Endothelial cell of umbilical vein (primary cell): Measurements from ENCODE around the gene EXOC6B. TPM values are rescaled to one million over a fixed set of nuclear protein-coding genes. Genes with fewer than 3 reads are reported as not detected.

Experiments used
- BruUV-seq: library from RNA; stranded (reverse); fragments of 400-500 nt; replicated peaks from 2 replicates; lab custom pipeline; 2021; lab: Mats Ljungman, UMichigan
- CTCF ChIA-PET: fragments of 300-600, 350-600 bp; sonication (Branson Sonifier 250); formaldehyde crosslinking; loops from one replicate; lab custom pipeline; 2021; ENCODE audit warnings: antibody characterized with exemption, inconsistent platforms; lab: Charles Lee
- POLR2A ChIA-PET: fragments of 300-600, 350-600 bp; sonication (Branson Sonifier 250); formaldehyde crosslinking; loops from one replicate; lab custom pipeline; 2021; ENCODE audit warnings: antibody characterized with exemption, inconsistent platforms; lab: Charles Lee
- DNase-seq: peaks from one replicate; pipeline ENCODE4 v3.0.0-alpha.2; 2011; ENCODE audit warnings: low read depth, low spot score
- FAIRE-seq: peaks from 2 replicates; lab custom pipeline; 2011; peaks lifted over from hg19 to GRCh38; lab: Jason Lieb, UNC
- H2AFZ ChIP-seq: 2 replicates; pipeline ENCODE4 v1.6.0; 2012; ENCODE audit warnings: low read depth, low read length, control low read depth, inconsistent platforms
- H3K27ac ChIP-seq: 2 replicates; pipeline ENCODE4 v1.5.1; 2011; ENCODE audit warnings: low read depth, mild to moderate bottlenecking, control low read depth, low read length, moderate library complexity; ENCODE audit not compliant: insufficient read depth
- H3K27me3 ChIP-seq, 2 experiments: 2 replicates each; pipeline versions ENCODE4 v1.6.0 to v1.6.1; 2011; ENCODE audit warnings: low read length in 2 of 2, mixed read lengths in 1 of 2; ENCODE audit not compliant: control insufficient read depth in 2 of 2, insufficient read depth in 2 of 2
- H3K36me3 ChIP-seq, 2 experiments: 2 replicates in 1 of 2; 3 replicates in 1 of 2; pipeline ENCODE4 v1.5.1; 2011; ENCODE audit warnings: low read length in 2 of 2, mild to moderate bottlenecking in 1 of 2, moderate library complexity in 1 of 2; ENCODE audit not compliant: control insufficient read depth in 2 of 2, insufficient read depth in 2 of 2; ENCODE audit errors: extremely low read depth in 1 of 2
- H3K4me1 ChIP-seq: 3 replicates; pipeline ENCODE4 v1.5.1; 2011; ENCODE audit warnings: mild to moderate bottlenecking, low read length; ENCODE audit not compliant: control insufficient read depth, insufficient read depth; ENCODE audit errors: extremely low read depth
- H3K4me2 ChIP-seq: 2 replicates; pipeline ENCODE4 v1.6.1; 2011; ENCODE audit warnings: low read length, control low read depth, mixed read lengths; ENCODE audit not compliant: insufficient read depth
- H3K4me3 ChIP-seq, 3 experiments: fragments of 200-600 bp in 1 of 3; sonication (generic), shearing (Covaris generic) in 1 of 3; replicated peaks in 1 of 3; 2 replicates each; pipeline ENCODE4 v1.5.1; 2011 to 2016; ENCODE audit warnings: control low read depth in 3 of 3, low read length in 3 of 3, mild to moderate bottlenecking in 2 of 3, inconsistent platforms in 1 of 3, low read depth in 1 of 3, moderate library complexity in 1 of 3; ENCODE audit not compliant: insufficient read depth in 1 of 3
- H3K79me2 ChIP-seq: 2 replicates; pipeline ENCODE4 v1.6.0; 2012; ENCODE audit warnings: low read length, inconsistent platforms; ENCODE audit not compliant: control insufficient read depth, insufficient read depth
- H3K9ac ChIP-seq: replicated peaks from 2 replicates; pipeline ENCODE3; 2011; ENCODE audit warnings: low read length, control low read depth; ENCODE audit not compliant: insufficient read depth; ENCODE audit errors: extremely low read depth
- H3K9me1 ChIP-seq: replicated peaks from 3 replicates; pipeline ENCODE4 v1.6.0; 2011; ENCODE audit warnings: mild to moderate bottlenecking, low read length; ENCODE audit not compliant: control insufficient read depth, insufficient read depth; ENCODE audit errors: extremely low read depth
- H3K9me3 ChIP-seq: replicated peaks from 2 replicates; pipeline ENCODE4 v1.5.1; 2012; ENCODE audit warnings: low read length, inconsistent platforms; ENCODE audit not compliant: control insufficient read depth, insufficient read depth
- H4K20me1 ChIP-seq: replicated peaks from 2 replicates; pipeline ENCODE3; 2011; ENCODE audit warnings: mild to moderate bottlenecking, low read length; ENCODE audit not compliant: control insufficient read depth, insufficient read depth; ENCODE audit errors: extremely low read depth
- EZH2 ChIP-seq: IDR thresholded peaks from 2 replicates; pipeline ENCODE4 v1.6.1; 2012; ENCODE audit warnings: borderline replicate concordance, low read depth, mild to moderate bottlenecking, moderate library complexity, low read length, inconsistent platforms; ENCODE audit not compliant: severe bottlenecking
- FOS ChIP-seq: IDR thresholded peaks from 2 replicates; pipeline ENCODE4 v1.6.1; 2011; ENCODE audit warnings: mild to moderate bottlenecking, low read length, moderate library complexity, borderline replicate concordance; ENCODE audit not compliant: insufficient read depth
- GATA2 ChIP-seq: IDR thresholded peaks from 2 replicates; pipeline ENCODE4 v1.7.0; 2011; ENCODE audit warnings: low read depth, mild to moderate bottlenecking, moderate library complexity, mixed read lengths, low read length; ENCODE audit not compliant: insufficient read length, insufficient read depth
- JUN ChIP-seq: IDR thresholded peaks from 2 replicates; pipeline ENCODE4 v1.6.1; 2011; ENCODE audit warnings: borderline replicate concordance, low read depth; ENCODE audit not compliant: insufficient read length, insufficient read depth
- MYC ChIP-seq: IDR thresholded peaks from one replicate; pipeline ENCODE4 v1.6.1; 2011; ENCODE audit warnings: mild to moderate bottlenecking, low read depth, low read length
- POLR2A ChIP-seq: IDR thresholded peaks from 2 replicates; pipeline ENCODE4 v1.6.1; 2012; ENCODE audit warnings: low read depth, mild to moderate bottlenecking, control low read depth, low read length
- POLR2AphosphoS5 ChIP-seq: IDR thresholded peaks from 2 replicates; pipeline ENCODE4 v1.6.1; 2012; ENCODE audit warnings: low read depth, mild to moderate bottlenecking, control low read depth, low read length, moderate library complexity; ENCODE audit not compliant: insufficient read depth
- dilution Hi-C: fragments of 300-500 bp; cut with MboI; formaldehyde crosslinking; loops from one replicate; pipeline ENCODE4 v1.15.0; 2019; ENCODE audit warnings: low sequenced_read_pairs; ENCODE audit not compliant: extremely low pct_ligation_motif_present
- intact Hi-C: fragments of 100-400 bp; cut with micrococcal nuclease; formaldehyde crosslinking; loops from one replicate; pipeline ENCODE4 v1.10.0; 2022
- polyA plus RNA-seq, 4 experiments: library from polyadenylated mRNA; depleted of rRNA in 3 of 4; stranded (reverse) in 3 of 4; unstranded in 1 of 4; fragments of >200 nt; gene quantifications; 2 replicates each; pipeline versions ENCODE4 v1.2.1 to v1.2.3, GENCODE V29; 2011 to 2012; ENCODE audit warnings: missing spikeins in 1 of 4
- total RNA-seq: library from RNA; stranded (reverse); gene quantifications from 2 replicates; pipeline ENCODE4 v1.2.3, GENCODE V29; 2021
- TF ChIP-seq, protein P1 (sequence below), 2 donors: IDR thresholded peaks; 1 replicate in 1 of 2; 2 replicates in 1 of 2; pipeline ENCODE4 v1.5.1; 2011; ENCODE audit warnings: low read length in 2 of 2, mild to moderate bottlenecking in 2 of 2, moderate library complexity in 2 of 2, control low read depth in 1 of 2, inconsistent platforms in 1 of 2, low read depth in 1 of 2; ENCODE audit not compliant: insufficient read depth in 1 of 2; ENCODE audit errors: extremely low read depth in 1 of 2

Gene EXOC6B
- total and polyA plus RNA-seq, 2 donors (not counting 3 experiments of a cell fraction or from before 2014, with no cell fraction given) = 10.8 to 34.8 TPM

- H3K9me3 ChIP-seq = no peaks in the 10 kb centered on the region
- no peak for TF ChIP-seq POLR2A
- TF ChIP-seq GATA2 = no peak
- no peak for TF ChIP-seq JUN
- TF ChIP-seq FOS = no peak
- TF ChIP-seq POLR2AphosphoS5 = no peak
- TF ChIP-seq EZH2 = no peak
- TF ChIP-seq MYC = no peak
- TF ChIP-seq, protein P1, sequence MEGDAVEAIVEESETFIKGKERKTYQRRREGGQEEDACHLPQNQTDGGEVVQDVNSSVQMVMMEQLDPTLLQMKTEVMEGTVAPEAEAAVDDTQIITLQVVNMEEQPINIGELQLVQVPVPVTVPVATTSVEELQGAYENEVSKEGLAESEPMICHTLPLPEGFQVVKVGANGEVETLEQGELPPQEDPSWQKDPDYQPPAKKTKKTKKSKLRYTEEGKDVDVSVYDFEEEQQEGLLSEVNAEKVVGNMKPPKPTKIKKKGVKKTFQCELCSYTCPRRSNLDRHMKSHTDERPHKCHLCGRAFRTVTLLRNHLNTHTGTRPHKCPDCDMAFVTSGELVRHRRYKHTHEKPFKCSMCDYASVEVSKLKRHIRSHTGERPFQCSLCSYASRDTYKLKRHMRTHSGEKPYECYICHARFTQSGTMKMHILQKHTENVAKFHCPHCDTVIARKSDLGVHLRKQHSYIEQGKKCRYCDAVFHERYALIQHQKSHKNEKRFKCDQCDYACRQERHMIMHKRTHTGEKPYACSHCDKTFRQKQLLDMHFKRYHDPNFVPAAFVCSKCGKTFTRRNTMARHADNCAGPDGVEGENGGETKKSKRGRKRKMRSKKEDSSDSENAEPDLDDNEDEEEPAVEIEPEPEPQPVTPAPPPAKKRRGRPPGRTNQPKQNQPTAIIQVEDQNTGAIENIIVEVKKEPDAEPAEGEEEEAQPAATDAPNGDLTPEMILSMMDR (IDR thresholded peaks at IDR 0.05; ENCODE audit: extremely low read depth in 1 of 2, insufficient read depth in 1 of 2, low read depth in 1 of 2, low read length in 2 of 2) = no peak
- POLR2A ChIA-PET = no interaction called here
- H3K4me1 ChIP-seq = peaks cover 4% of the 10 kb centered on the region
- no TSS peak for BruUV-seq
- no peaks in the 10 kb centered on the region for H4K20me1 ChIP-seq
- H3K9me1 ChIP-seq = no peaks in the 10 kb centered on the region
- no peak for DNase-seq
- H3K79me2 ChIP-seq = peaks cover 18% of the 10 kb centered on the region
- no peaks in the 10 kb centered on the region for H3K36me3 ChIP-seq
- H3K9ac ChIP-seq = no peak overlapping the region
- intact Hi-C loops = no loop called here
- H2AFZ ChIP-seq = no peak overlapping the region
- H3K4me2 ChIP-seq = no peak overlapping the region
- H3K4me3 ChIP-seq = no peak overlapping the region
- dilution Hi-C loops = no loop called here
- no peak overlapping the region for H3K27ac ChIP-seq
- FAIRE-seq = no peak
- CTCF ChIA-PET = interaction anchor here (1.1 to 1.4 kb wide), 3 partner anchors 31 to 43 kb away, joined by 3 to 6 read pairs (median 3); no protein-coding TSS in a partner anchor
- H3K27me3 ChIP-seq = no peaks in the 10 kb centered on the region
Measured at GRCh38 chr2:72819501-72819900, 6.3 kb downstream of the EXOC6B start.
